AG09309 (cell line): ENCODE data around the gene GPR17.

Experiments
- DNase-seq: peaks from one replicate; pipeline ENCODE4 v3.0.0-alpha.2; 2010; ENCODE audit warnings: low read depth
- H3K4me3 ChIP-seq: 2 replicates; pipeline ENCODE4 v1.5.1; 2011; ENCODE audit warnings: mild to moderate bottlenecking, low read depth, low read length, moderate library complexity; ENCODE audit not compliant: control insufficient read depth
- CTCF ChIP-seq: IDR thresholded peaks from 2 replicates; pipeline ENCODE4 v1.5.1; 2011; ENCODE audit warnings: mild to moderate bottlenecking, low read depth, low read length, inconsistent platforms; ENCODE audit not compliant: insufficient read depth, control insufficient read depth; ENCODE audit errors: missing control alignments

The GPR17 gene

GRCh38 chr2:127630096-127630863, 15.7 kb upstream of the GPR17 start:
- no peak overlapping the region for H3K4me3 ChIP-seq
- no peak for DNase-seq
- TF ChIP-seq CTCF, result no peak

- DNase-seq, result no peak
- H3K4me3 ChIP-seq, result no peak overlapping the region
- TF ChIP-seq CTCF, result no peak
These were observed 15.0 kb upstream of the GPR17 start for GRCh38 chr2:127630864-127631540.

GRCh38 chr2:127631541-127631996, 14.4 kb upstream of the GPR17 start:
- H3K4me3 ChIP-seq, result no peak overlapping the region
- DNase-seq, result no peak
- no peak for TF ChIP-seq CTCF

- TF ChIP-seq CTCF, result no peak
- no peak for DNase-seq
- H3K4me3 ChIP-seq, result no peak overlapping the region
These were observed 13.9 kb upstream of the GPR17 start for GRCh38 chr2:127631997-127632581.

GRCh38 chr2:127632592-127633489, 13.1 kb upstream of the GPR17 start:
- DNase-seq, result no peak
- no peak overlapping the region for H3K4me3 ChIP-seq
- no peak for TF ChIP-seq CTCF

GRCh38 chr2:127633556-127634065, 12.3 kb upstream of the GPR17 start:
- TF ChIP-seq CTCF, result no peak
- no peak for DNase-seq
- no peak overlapping the region for H3K4me3 ChIP-seq
